K562 (cell line): Measurements from ENCODE around the gene RPRML. TPM values are rescaled to one million over a fixed set of nuclear protein-coding genes. Genes with fewer than 3 reads are reported as not detected.

Experiments
- ATAC-seq: fragments of 200-7000 bp; cut with Tn5 transposase; 3 replicates; pipeline ENCODE4 v1.9.1; 2020; ENCODE audit warnings: moderate library complexity
- BruUV-seq: library from RNA; stranded (reverse); fragments of 400-500 nt; replicated peaks from 2 replicates; lab custom pipeline; 2021; lab: Mats Ljungman, UMichigan
- CTCF ChIA-PET: fragments of 300-600 bp; formaldehyde crosslinking; extraction: SDS; loops from one replicate; lab custom pipeline; 2021; ENCODE audit warnings: low intra/inter-chr PET ratio; lab: Yijun Ruan, JAX
- POLR2A ChIA-PET: fragments of 300-600, 350-650 bp; sonication (Branson Sonifier 250); formaldehyde crosslinking; extraction: SDS; loops from one replicate; lab custom pipeline; 2021; ENCODE audit warnings: antibody characterized with exemption, inconsistent platforms; lab: Yijun Ruan, JAX
- DNase-seq, 4 experiments: peaks; one replicate each; pipeline versions ENCODE4 v3.0.0 to v3.0.0-alpha.2; 2011 to 2018; ENCODE audit warnings: low spot score in 3 of 4, mixed read lengths in 3 of 4; ENCODE audit errors: extremely low read depth in 1 of 4
- FAIRE-seq: peaks from 2 replicates; lab custom pipeline; 2011; peaks lifted over from hg19 to GRCh38; lab: Jason Lieb, UNC
- H2AFZ ChIP-seq: 2 replicates; pipeline ENCODE4 v1.6.0; 2011; ENCODE audit warnings: low read depth, low read length, control low read depth, inconsistent platforms
- H3K27ac ChIP-seq: fragments of 200-600 bp; 3 replicates; pipeline ENCODE4 v1.8.0; 2011; ENCODE audit warnings: low read depth, mild to moderate bottlenecking, control low read depth, inconsistent platforms, low read length, moderate library complexity, mixed read lengths; ENCODE audit errors: extremely low read depth
- H3K27me3 ChIP-seq, 2 experiments: fragments of 300-600 bp in 1 of 2; 2 replicates in 1 of 2; 3 replicates in 1 of 2; pipeline versions ENCODE4 v1.6.0 to v1.8.0; 2011; ENCODE audit warnings: inconsistent platforms in 2 of 2, low read length in 2 of 2, mild to moderate bottlenecking in 1 of 2, mixed read lengths in 1 of 2, moderate library complexity in 1 of 2; ENCODE audit not compliant: control insufficient read depth in 2 of 2, insufficient read depth in 2 of 2
- H3K36me3 ChIP-seq: fragments of 300-600 bp; 3 replicates; pipeline ENCODE4 v1.8.0; 2011; ENCODE audit warnings: mild to moderate bottlenecking, low read length, inconsistent platforms; ENCODE audit not compliant: control insufficient read depth, insufficient read depth
- H3K4me1 ChIP-seq, 2 experiments: fragments of 200-600 bp in 1 of 2; replicated peaks in 1 of 2; 2 replicates in 1 of 2; 3 replicates in 1 of 2; pipeline versions ENCODE4 v1.5.1 to v1.8.0; 2011; ENCODE audit warnings: inconsistent platforms in 2 of 2, low read length in 2 of 2, mild to moderate bottlenecking in 1 of 2, mixed read lengths in 1 of 2, moderate library complexity in 1 of 2; ENCODE audit not compliant: control insufficient read depth in 2 of 2, insufficient read depth in 2 of 2
- H3K4me2 ChIP-seq: 2 replicates; pipeline ENCODE4 v1.6.1; 2011; ENCODE audit warnings: low read length, control low read depth, inconsistent platforms, mixed read lengths; ENCODE audit not compliant: insufficient read depth
- H3K4me3 ChIP-seq: fragments of 200-600 bp; sonication (generic), shearing (Covaris generic); 2 replicates; pipeline ENCODE4 v1.5.1; 2016; ENCODE audit warnings: control low read depth, inconsistent platforms
- H3K79me2 ChIP-seq: fragments of 200-600 bp; 3 replicates; pipeline ENCODE4 v1.8.0; 2011; ENCODE audit warnings: low read length, inconsistent platforms; ENCODE audit not compliant: control insufficient read depth, insufficient read depth
- H3K9ac ChIP-seq, 2 experiments: 2 replicates each; pipeline versions ENCODE4 v1.6.0 to v1.6.1; 2011; ENCODE audit warnings: low read depth in 2 of 2, low read length in 2 of 2, control low read depth in 1 of 2, inconsistent platforms in 1 of 2, mild to moderate bottlenecking in 1 of 2, mixed read lengths in 1 of 2; ENCODE audit not compliant: insufficient read depth in 1 of 2
- H3K9me1 ChIP-seq: one replicate; pipeline ENCODE4 v1.6.0; 2011; ENCODE audit warnings: inconsistent platforms, mild to moderate bottlenecking, low read length, moderate library complexity; ENCODE audit not compliant: control insufficient read depth, insufficient read depth
- H3K9me3 ChIP-seq: replicated peaks from 2 replicates; pipeline ENCODE4 v1.5.1; 2011; ENCODE audit warnings: low read depth, low read length, inconsistent platforms; ENCODE audit not compliant: control insufficient read depth, insufficient read depth
- H4K20me1 ChIP-seq: replicated peaks from 2 replicates; pipeline ENCODE4 v1.6.1; 2011; ENCODE audit warnings: low read length, inconsistent platforms, mixed read lengths; ENCODE audit not compliant: control insufficient read depth, insufficient read depth
- CBX5 ChIP-seq: IDR thresholded peaks from 2 replicates; pipeline ENCODE4 v1.6.1; 2014; ENCODE audit warnings: low read depth, borderline replicate concordance
- CHAMP1 ChIP-seq: fragments of 450-650 bp; IDR thresholded peaks from 2 replicates; pipeline ENCODE4 v1.6.1; 2016; ENCODE audit warnings: mild to moderate bottlenecking
- ELF2 ChIP-seq: fragments of 250-450 bp; sonication (Bioruptor Pico); IDR thresholded peaks from 2 replicates; pipeline ENCODE4 v1.5.0; 2021; ENCODE audit warnings: mild to moderate bottlenecking
- ELK1 ChIP-seq: sonication (generic); formaldehyde crosslinking; IDR thresholded peaks from 2 replicates; pipeline ENCODE4 v1.8.1; 2022; ENCODE audit warnings: missing genetic modification reagents
- EP400 ChIP-seq: fragments of 450-650 bp; IDR thresholded peaks from 2 replicates; pipeline ENCODE4 v1.6.1; 2017; ENCODE audit warnings: antibody characterized with exemption, mild to moderate bottlenecking, moderate library complexity
- KDM5B ChIP-seq: fragments of 200-600 bp; sonication (generic); IDR thresholded peaks from 2 replicates; pipeline ENCODE4 v1.6.1; 2012; ENCODE audit warnings: low read depth, mild to moderate bottlenecking, moderate library complexity, low read length, control low read depth, inconsistent platforms; ENCODE audit not compliant: insufficient replicate concordance
- KLF16 ChIP-seq: IDR thresholded peaks from 2 replicates; pipeline ENCODE4 v1.6.1; 2016; ENCODE audit warnings: antibody characterized with exemption
- POLR3A ChIP-seq: IDR thresholded peaks from 2 replicates; pipeline ENCODE4 v1.6.1; 2011; ENCODE audit warnings: borderline replicate concordance, mild to moderate bottlenecking, moderate library complexity; ENCODE audit not compliant: insufficient read length, insufficient read depth; ENCODE audit errors: extremely low read depth
- POLR3G ChIP-seq: IDR thresholded peaks from 2 replicates; pipeline ENCODE4 v1.6.1; 2011; ENCODE audit not compliant: insufficient read length, insufficient replicate concordance; ENCODE audit errors: extremely low read depth
- SAFB2 ChIP-seq: fragments of 200-400 bp; formaldehyde crosslinking; IDR thresholded peaks from 2 replicates; pipeline ENCODE4 v1.6.1; 2018; ENCODE audit warnings: borderline replicate concordance, low read length, low read depth, moderate library complexity; ENCODE audit not compliant: severe bottlenecking
- SMARCC2 ChIP-seq: fragments of 450-650 bp; IDR thresholded peaks from 2 replicates; pipeline ENCODE4 v1.6.1; 2017; ENCODE audit warnings: antibody characterized with exemption, moderate library complexity, mild to moderate bottlenecking, low read depth
- ZBTB26 ChIP-seq: fragments of 450-650 bp; formaldehyde crosslinking; IDR thresholded peaks from 2 replicates; pipeline ENCODE4 v1.4.0; 2022; ENCODE audit warnings: missing genetic modification characterization
- ZKSCAN3 ChIP-seq: fragments of 250-450 bp; sonication (Bioruptor Pico); IDR thresholded peaks from 2 replicates; pipeline ENCODE4 v1.4.0; 2020
- ZNF184 ChIP-seq: sonication (generic); formaldehyde crosslinking; IDR thresholded peaks from 2 replicates; pipeline ENCODE4 v1.5.0; 2020; ENCODE audit warnings: missing genetic modification reagents
- ZNF512 ChIP-seq: IDR thresholded peaks from 2 replicates; pipeline ENCODE4 v1.6.1; 2016; ENCODE audit warnings: missing genetic modification characterization, missing compliant biosample characterization
- ZNF584 ChIP-seq: fragments of 200-800 bp; sonication (Bioruptor generic); IDR thresholded peaks from 2 replicates; pipeline ENCODE4 v1.6.1; 2016; ENCODE audit warnings: low read depth, mild to moderate bottlenecking, missing genetic modification characterization, missing compliant biosample characterization
- WGBS: fragments of 100-300 bp; shearing (Covaris generic); methylation state at CpG from one replicate; pipeline ENCODE4 v1.1.6; 2016; ENCODE audit warnings: low coverage, mixed read lengths; ENCODE audit not compliant: insufficient coverage; ENCODE audit errors: missing lambda C conversion rate; 5-methylcytosine and 5-hydroxymethylcytosine counted together
- in situ Hi-C: fragments of 300-500 bp; cut with MboI; formaldehyde crosslinking; loops from 4 replicates; pipeline ENCODE4 v1.15.0; 2018; ENCODE audit warnings: inconsistent platforms, mixed read lengths
- intact Hi-C: fragments of 100-400 bp; cut with micrococcal nuclease; formaldehyde crosslinking; loops from 2 replicates; pipeline ENCODE4 v1.14.2; 2022
- polyA plus RNA-seq, 8 experiments: library from polyadenylated mRNA; depleted of rRNA in 4 of 8; stranded (reverse) in 5 of 8; unstranded in 3 of 8; fragments of >200 nt; fragmentation: Nextera tagmentation in 2 of 8; fragmentation: Illumina TruSeq in 1 of 8; extraction: Ambion mirVana in 2 of 8; extraction: Trizol in 1 of 8; gene quantifications; 2 replicates each; pipeline versions ENCODE4 v1.2.1 to v1.2.3, GENCODE V29; 2011 to 2014; ENCODE audit warnings: inconsistent platforms in 1 of 8, missing spikeins in 1 of 8
- total RNA-seq, 7 experiments: library from RNA; depleted of rRNA in 6 of 7; stranded (reverse); fragments of >200 nt in 6 of 7; fragmentation: Illumina TruSeq in 2 of 7; extraction: Trizol in 2 of 7; gene quantifications; 2 replicates each; pipeline versions ENCODE4 v1.2.1 to v1.2.3, GENCODE V29; 2011 to 2021; ENCODE audit warnings: low replicate concordance in 1 of 7

Gene RPRML
- total and polyA plus RNA-seq, 9 of the 15 experiments (the other 6 are each of a cell fraction or from before 2014, with no cell fraction given): not detected

GRCh38 chr17:46962374-46962790 is 16.7 kb downstream of the RPRML start:
- POLR2A ChIA-PET: interaction anchor here (0.9 to 2.2 kb wide), 4 partner anchors 11 to 20 kb away, joined by 3 to 8 read pairs (median 4); no protein-coding TSS in a partner anchor

More at GRCh38 chr17:46962374-46962790, 16.7 kb downstream of the RPRML start:
- 0% methylated on average over 1 of the region's 1 CpG for WGBS
- no peaks in the 10 kb centered on the region for H3K4me1 ChIP-seq
- no peaks in the 10 kb centered on the region for H3K36me3 ChIP-seq
- H3K4me2 ChIP-seq: no peak overlapping the region
- CTCF ChIA-PET: no interaction called here
- H3K79me2 ChIP-seq: no peaks in the 10 kb centered on the region
- TF ChIP-seq ELF2 (CRISPR knock-in tag): no peak
- no peak for TF ChIP-seq ZNF584 (CRISPR knock-in tag)
- no peak for TF ChIP-seq ZNF184
- TF ChIP-seq ZKSCAN3 (CRISPR knock-in tag): no peak
- no peak for TF ChIP-seq CBX5
- no peak for TF ChIP-seq KDM5B
- no peak for TF ChIP-seq CHAMP1
- TF ChIP-seq POLR3A: no peak
- TF ChIP-seq KLF16: no peak
- no peak for TF ChIP-seq ELK1
- TF ChIP-seq SMARCC2: no peak
- no peak for TF ChIP-seq ZNF512 (tag)
- TF ChIP-seq EP400: no peak
- no peak for TF ChIP-seq ZBTB26 (CRISPR knock-in tag)
- no peak for TF ChIP-seq POLR3G
- TF ChIP-seq SAFB2: no peak
- no peaks in the 10 kb centered on the region for H3K9me1 ChIP-seq
- intact Hi-C loops (no loop called here), in situ Hi-C loops (no loop called here)
- H3K9me3 ChIP-seq: no peaks in the 10 kb centered on the region
- H3K4me3 ChIP-seq: no peak overlapping the region
- H3K27ac ChIP-seq: no peak overlapping the region
- BruUV-seq: no TSS peak
- 0 out of 2 replicates have a peak, but pooled peaks cover 10% of the 10 kb centered on the region for H4K20me1 ChIP-seq
- DNase-seq (no peak), ATAC-seq (no peak), FAIRE-seq (no peak)
- peaks cover 13 to 35% of the 10 kb centered on the region in 2 experiments; a peak in 4 of 5 replicates for H3K27me3 ChIP-seq
- H3K9ac ChIP-seq: no peak overlapping the region
- H2AFZ ChIP-seq: no peak overlapping the region
